HepG2 (cell line): ENCODE measurements around the gene YTHDF1. TPM values are rescaled to one million over a fixed set of nuclear protein-coding genes. Genes with fewer than 3 reads are reported as not detected.

Experiments
- AHDC1 ChIP-seq: sonication (generic); formaldehyde crosslinking; IDR thresholded peaks from 2 replicates; pipeline ENCODE4 v1.5.1; 2020; ENCODE audit warnings: mild to moderate bottlenecking, missing genetic modification reagents, borderline replicate concordance
- ATF5 ChIP-seq: sonication (generic); formaldehyde crosslinking; IDR thresholded peaks from 2 replicates; pipeline ENCODE4 v1.4.0; 2020; ENCODE audit warnings: mild to moderate bottlenecking, low read depth, missing genetic modification reagents
- BRD4 ChIP-seq: sonication (generic); formaldehyde crosslinking; IDR thresholded peaks from 2 replicates; pipeline ENCODE4 v1.4.0; 2020; ENCODE audit warnings: missing genetic modification reagents
- FOXO4 ChIP-seq: sonication (generic); formaldehyde crosslinking; conservative IDR thresholded peaks from 2 replicates; pipeline ENCODE4 v1.8.1; 2023; ENCODE audit warnings: missing genetic modification reagents
- HMG20A ChIP-seq: IDR thresholded peaks from 2 replicates; pipeline ENCODE4 v1.6.1; 2016; ENCODE audit warnings: borderline replicate concordance
- HMGXB4 ChIP-seq, 2 experiments: sonication (generic) in 1 of 2; formaldehyde crosslinking in 1 of 2; IDR thresholded peaks; 2 replicates each; pipeline versions ENCODE4 v1.4.0 to v1.6.1; 2018 to 2020; ENCODE audit warnings: missing genetic modification reagents in 2 of 2, borderline replicate concordance in 1 of 2, low read depth in 1 of 2, mild to moderate bottlenecking in 1 of 2, missing biosample characterization in 1 of 2
- HOXA3 ChIP-seq: sonication (generic); formaldehyde crosslinking; IDR thresholded peaks from 2 replicates; pipeline ENCODE4 v1.5.0; 2020; ENCODE audit warnings: missing genetic modification reagents
- NR1H2 ChIP-seq: sonication (generic); formaldehyde crosslinking; IDR thresholded peaks from 2 replicates; pipeline ENCODE4 v1.8.1; 2022; ENCODE audit warnings: low read depth, missing genetic modification reagents, borderline replicate concordance
- RXRB ChIP-seq: IDR thresholded peaks from 2 replicates; pipeline ENCODE4 v1.6.1; 2016; ENCODE audit warnings: borderline replicate concordance, missing genetic modification reagents, missing compliant biosample characterization
- SMAD1 ChIP-seq: sonication (generic); formaldehyde crosslinking; IDR thresholded peaks from 2 replicates; pipeline ENCODE4 v1.4.0; 2020; ENCODE audit warnings: missing genetic modification reagents, low read depth, mild to moderate bottlenecking, borderline replicate concordance
- TRAFD1 ChIP-seq: sonication (generic); formaldehyde crosslinking; IDR thresholded peaks from 2 replicates; pipeline ENCODE4 v1.5.1; 2020; ENCODE audit warnings: missing genetic modification reagents, mild to moderate bottlenecking, borderline replicate concordance
- ZFP62 ChIP-seq: sonication (generic); formaldehyde crosslinking; IDR thresholded peaks from 2 replicates; pipeline ENCODE4 v1.4.0; 2020; ENCODE audit warnings: missing genetic modification reagents
- ZFYVE20 ChIP-seq: sonication (generic); formaldehyde crosslinking; IDR thresholded peaks from 2 replicates; pipeline ENCODE4 v1.8.0; 2023; ENCODE audit warnings: low read depth, mild to moderate bottlenecking, moderate library complexity, missing genetic modification reagents, borderline replicate concordance
- ZNF160 ChIP-seq: sonication (generic); formaldehyde crosslinking; IDR thresholded peaks from 2 replicates; pipeline ENCODE4 v1.8.0; 2022; ENCODE audit warnings: mild to moderate bottlenecking, inconsistent platforms, missing genetic modification reagents
- ZNF180 ChIP-seq: sonication (generic); formaldehyde crosslinking; IDR thresholded peaks from 2 replicates; pipeline ENCODE4 v1.4.0; 2020; ENCODE audit warnings: low read depth, missing genetic modification reagents, borderline replicate concordance
- ZNF225 ChIP-seq: sonication (generic); formaldehyde crosslinking; IDR thresholded peaks from 2 replicates; pipeline ENCODE4 v1.4.0; 2020; ENCODE audit warnings: mild to moderate bottlenecking, missing genetic modification reagents
- polyA plus RNA-seq, 8 experiments: library from polyadenylated mRNA; depleted of rRNA in 3 of 8; stranded (reverse) in 7 of 8; unstranded in 1 of 8; fragments of >200 nt; fragmentation: Illumina TruSeq in 4 of 8; extraction: Trizol in 4 of 8; gene quantifications; 2 replicates each; pipeline versions ENCODE4 v1.2.1 to v1.2.3, GENCODE V29; 2011 to 2016; ENCODE audit warnings: low read depth in 4 of 8, missing spikeins in 1 of 8, mixed read lengths in 1 of 8; ENCODE audit not compliant: insufficient read depth in 1 of 8
- total RNA-seq, 5 experiments: library from RNA; depleted of rRNA; stranded (reverse); fragments of >200 nt; fragmentation: Illumina TruSeq; extraction: Trizol; gene quantifications; 2 replicates each; pipeline ENCODE4 v1.2.3, GENCODE V29; 2016; ENCODE audit warnings: low read depth in 1 of 5

Gene YTHDF1
- total and polyA plus RNA-seq, 2 of the 13 experiments (the other 11 are each of a cell fraction or from before 2014, with no cell fraction given): 34.5 to 37.7 TPM

- TF ChIP-seq HOXA3 (CRISPR knock-in tag): peak; percentile 95
- TF ChIP-seq BRD4 (CRISPR knock-in tag): peak; percentile 56
- peak; percentile 98 for TF ChIP-seq ATF5 (CRISPR knock-in tag)
- TF ChIP-seq TRAFD1: 0 out of 2 replicates have a peak, but pooled peaks have one; percentile 37
- peak; percentile 76 to 90 for TF ChIP-seq HMGXB4 (CRISPR knock-in tag; IDR thresholded peaks at IDR 0.05; ENCODE audit: borderline replicate concordance in 1 of 2, low read depth in 1 of 2)
- no peak for TF ChIP-seq AHDC1 (CRISPR knock-in tag)
- no peak for TF ChIP-seq ZFYVE20 (CRISPR knock-in tag)
- TF ChIP-seq RXRB: peak; percentile 64
- TF ChIP-seq ZFP62 (CRISPR knock-in tag): no peak
- TF ChIP-seq FOXO4 (CRISPR knock-in tag): no peak
- TF ChIP-seq ZNF160: peak; percentile 94
- TF ChIP-seq HMG20A (CRISPR knock-in tag): peak; percentile 10; the same call in 1 of the 2 replicates
- TF ChIP-seq SMAD1 (CRISPR knock-in tag): peak; percentile 75; the same call in 1 of the 2 replicates
- TF ChIP-seq ZNF180 (CRISPR knock-in tag): no peak
- no peak for TF ChIP-seq NR1H2 (CRISPR knock-in tag)
- TF ChIP-seq ZNF225 (CRISPR knock-in tag): peak; percentile 90; the same call in 1 of the 2 replicates
Observed at GRCh38 chr20:63216041-63216848, at the start of gene YTHDF1 (continued).
